K562 (cell line): ENCODE results near the gene SLC30A10. TPM values are rescaled to one million over a fixed set of nuclear protein-coding genes. Genes with fewer than 3 reads are reported as not detected.

ENCODE experiments used
- ATAC-seq: fragments of 200-7000 bp; cut with Tn5 transposase; 3 replicates; pipeline ENCODE4 v1.9.1; 2020; ENCODE audit warnings: moderate library complexity
- BruUV-seq: library from RNA; stranded (reverse); fragments of 400-500 nt; replicated peaks from 2 replicates; lab custom pipeline; 2021; lab: Mats Ljungman, UMichigan
- CTCF ChIA-PET: fragments of 300-600 bp; formaldehyde crosslinking; extraction: SDS; loops from one replicate; lab custom pipeline; 2021; ENCODE audit warnings: low intra/inter-chr PET ratio; lab: Yijun Ruan, JAX
- POLR2A ChIA-PET: fragments of 300-600, 350-650 bp; sonication (Branson Sonifier 250); formaldehyde crosslinking; extraction: SDS; loops from one replicate; lab custom pipeline; 2021; ENCODE audit warnings: antibody characterized with exemption, inconsistent platforms; lab: Yijun Ruan, JAX
- DNase-seq, 4 experiments: peaks; one replicate each; pipeline versions ENCODE4 v3.0.0 to v3.0.0-alpha.2; 2011 to 2018; ENCODE audit warnings: low spot score in 3 of 4, mixed read lengths in 3 of 4; ENCODE audit errors: extremely low read depth in 1 of 4
- FAIRE-seq: peaks from 2 replicates; lab custom pipeline; 2011; peaks lifted over from hg19 to GRCh38; lab: Jason Lieb, UNC
- H2AFZ ChIP-seq: 2 replicates; pipeline ENCODE4 v1.6.0; 2011; ENCODE audit warnings: low read depth, low read length, control low read depth, inconsistent platforms
- H3K27ac ChIP-seq: fragments of 200-600 bp; 3 replicates; pipeline ENCODE4 v1.8.0; 2011; ENCODE audit warnings: low read depth, mild to moderate bottlenecking, control low read depth, inconsistent platforms, low read length, moderate library complexity, mixed read lengths; ENCODE audit errors: extremely low read depth
- H3K27me3 ChIP-seq, 2 experiments: fragments of 300-600 bp in 1 of 2; 2 replicates in 1 of 2; 3 replicates in 1 of 2; pipeline versions ENCODE4 v1.6.0 to v1.8.0; 2011; ENCODE audit warnings: inconsistent platforms in 2 of 2, low read length in 2 of 2, mild to moderate bottlenecking in 1 of 2, mixed read lengths in 1 of 2, moderate library complexity in 1 of 2; ENCODE audit not compliant: control insufficient read depth in 2 of 2, insufficient read depth in 2 of 2
- H3K36me3 ChIP-seq: fragments of 300-600 bp; 3 replicates; pipeline ENCODE4 v1.8.0; 2011; ENCODE audit warnings: mild to moderate bottlenecking, low read length, inconsistent platforms; ENCODE audit not compliant: control insufficient read depth, insufficient read depth
- H3K4me1 ChIP-seq, 2 experiments: fragments of 200-600 bp in 1 of 2; replicated peaks in 1 of 2; 2 replicates in 1 of 2; 3 replicates in 1 of 2; pipeline versions ENCODE4 v1.5.1 to v1.8.0; 2011; ENCODE audit warnings: inconsistent platforms in 2 of 2, low read length in 2 of 2, mild to moderate bottlenecking in 1 of 2, mixed read lengths in 1 of 2, moderate library complexity in 1 of 2; ENCODE audit not compliant: control insufficient read depth in 2 of 2, insufficient read depth in 2 of 2
- H3K4me2 ChIP-seq: 2 replicates; pipeline ENCODE4 v1.6.1; 2011; ENCODE audit warnings: low read length, control low read depth, inconsistent platforms, mixed read lengths; ENCODE audit not compliant: insufficient read depth
- H3K4me3 ChIP-seq: fragments of 200-600 bp; sonication (generic), shearing (Covaris generic); 2 replicates; pipeline ENCODE4 v1.5.1; 2016; ENCODE audit warnings: control low read depth, inconsistent platforms
- H3K79me2 ChIP-seq: fragments of 200-600 bp; 3 replicates; pipeline ENCODE4 v1.8.0; 2011; ENCODE audit warnings: low read length, inconsistent platforms; ENCODE audit not compliant: control insufficient read depth, insufficient read depth
- H3K9ac ChIP-seq, 2 experiments: 2 replicates each; pipeline versions ENCODE4 v1.6.0 to v1.6.1; 2011; ENCODE audit warnings: low read depth in 2 of 2, low read length in 2 of 2, control low read depth in 1 of 2, inconsistent platforms in 1 of 2, mild to moderate bottlenecking in 1 of 2, mixed read lengths in 1 of 2; ENCODE audit not compliant: insufficient read depth in 1 of 2
- H3K9me1 ChIP-seq: one replicate; pipeline ENCODE4 v1.6.0; 2011; ENCODE audit warnings: inconsistent platforms, mild to moderate bottlenecking, low read length, moderate library complexity; ENCODE audit not compliant: control insufficient read depth, insufficient read depth
- H3K9me3 ChIP-seq: replicated peaks from 2 replicates; pipeline ENCODE4 v1.5.1; 2011; ENCODE audit warnings: low read depth, low read length, inconsistent platforms; ENCODE audit not compliant: control insufficient read depth, insufficient read depth
- H4K20me1 ChIP-seq: replicated peaks from 2 replicates; pipeline ENCODE4 v1.6.1; 2011; ENCODE audit warnings: low read length, inconsistent platforms, mixed read lengths; ENCODE audit not compliant: control insufficient read depth, insufficient read depth
- ARID1B ChIP-seq: fragments of 450-650 bp; IDR thresholded peaks from 2 replicates; pipeline ENCODE4 v1.6.1; 2016; ENCODE audit warnings: antibody characterized with exemption, mild to moderate bottlenecking, inconsistent platforms
- JUN ChIP-seq, 2 experiments: sonication (generic) in 1 of 2; formaldehyde crosslinking in 1 of 2; IDR thresholded peaks; 2 replicates each; pipeline versions ENCODE4 v1.6.1 to v1.8.0; 2012 to 2022; ENCODE audit warnings: borderline replicate concordance in 2 of 2, mild to moderate bottlenecking in 2 of 2, improper control_type of control experiment in 1 of 2, low read depth in 1 of 2, low read length in 1 of 2, missing genetic modification reagents in 1 of 2
- JUND ChIP-seq, 2 experiments: IDR thresholded peaks; 2 replicates in 1 of 2; 3 replicates in 1 of 2; pipeline ENCODE4 v1.6.1; 2011; ENCODE audit warnings: borderline replicate concordance in 2 of 2, low read depth in 2 of 2, low read length in 2 of 2, improper control_type of control experiment in 1 of 2, missing biosample characterization in 1 of 2, missing genetic modification characterization in 1 of 2, missing genetic modification reagents in 1 of 2
- MEIS2 ChIP-seq: fragments of 450-650 bp; IDR thresholded peaks from 2 replicates; pipeline ENCODE4 v1.6.1; 2014; ENCODE audit warnings: mild to moderate bottlenecking; ENCODE audit not compliant: partially characterized antibody
- PBX2 ChIP-seq, 2 experiments: IDR thresholded peaks in 1 of 2; conservative IDR thresholded peaks in 1 of 2; 2 replicates each; pipeline ENCODE4 v1.6.1; 2016; ENCODE audit warnings: low read depth in 2 of 2, mild to moderate bottlenecking in 1 of 2, missing compliant biosample characterization in 1 of 2, missing genetic modification characterization in 1 of 2, moderate library complexity in 1 of 2
- TAL1 ChIP-seq: fragments of 450-650 bp; IDR thresholded peaks from 2 replicates; pipeline ENCODE4 v1.6.1; 2016; ENCODE audit warnings: mild to moderate bottlenecking
- TCF3 ChIP-seq: sonication (generic); formaldehyde crosslinking; IDR thresholded peaks from 2 replicates; pipeline ENCODE4 v1.4.0; 2020; ENCODE audit warnings: mild to moderate bottlenecking, missing genetic modification reagents
- TEAD2 ChIP-seq: fragments of 450-650 bp; IDR thresholded peaks from 2 replicates; pipeline ENCODE4 v1.6.1; 2016; ENCODE audit warnings: missing genetic modification characterization, control low read depth, missing compliant biosample characterization
- YY1 ChIP-seq, 3 experiments: IDR thresholded peaks; 2 replicates each; pipeline ENCODE4 v1.6.1; 2011; ENCODE audit warnings: low read length in 2 of 3, mild to moderate bottlenecking in 2 of 3, moderate library complexity in 2 of 3, borderline replicate concordance in 1 of 3, control low read depth in 1 of 3, low read depth in 1 of 3; ENCODE audit not compliant: insufficient read depth in 3 of 3, insufficient replicate concordance in 2 of 3, control insufficient read depth in 1 of 3, insufficient read length in 1 of 3; ENCODE audit errors: extremely low read depth in 1 of 3
- ZNF436 ChIP-seq: fragments of 250-450, 450-650 bp; sonication (Bioruptor Pico); formaldehyde crosslinking; IDR thresholded peaks from 2 replicates; pipeline ENCODE4 v1.7.0; 2020; ENCODE audit warnings: mild to moderate bottlenecking
- in situ Hi-C: fragments of 300-500 bp; cut with MboI; formaldehyde crosslinking; loops from 4 replicates; pipeline ENCODE4 v1.15.0; 2018; ENCODE audit warnings: inconsistent platforms, mixed read lengths
- intact Hi-C: fragments of 100-400 bp; cut with micrococcal nuclease; formaldehyde crosslinking; loops from 2 replicates; pipeline ENCODE4 v1.14.2; 2022
- polyA plus RNA-seq, 8 experiments: library from polyadenylated mRNA; depleted of rRNA in 4 of 8; stranded (reverse) in 5 of 8; unstranded in 3 of 8; fragments of >200 nt; fragmentation: Nextera tagmentation in 2 of 8; fragmentation: Illumina TruSeq in 1 of 8; extraction: Ambion mirVana in 2 of 8; extraction: Trizol in 1 of 8; gene quantifications; 2 replicates each; pipeline versions ENCODE4 v1.2.1 to v1.2.3, GENCODE V29; 2011 to 2014; ENCODE audit warnings: inconsistent platforms in 1 of 8, missing spikeins in 1 of 8
- total RNA-seq, 7 experiments: library from RNA; depleted of rRNA in 6 of 7; stranded (reverse); fragments of >200 nt in 6 of 7; fragmentation: Illumina TruSeq in 2 of 7; extraction: Trizol in 2 of 7; gene quantifications; 2 replicates each; pipeline versions ENCODE4 v1.2.1 to v1.2.3, GENCODE V29; 2011 to 2021; ENCODE audit warnings: low replicate concordance in 1 of 7
- TF ChIP-seq, protein P1 (sequence below): fragments of 450-650 bp; IDR thresholded peaks from 2 replicates; pipeline ENCODE4 v1.6.1; 2017; ENCODE audit warnings: antibody characterized with exemption

SLC30A10 gene
- total and polyA plus RNA-seq, 9 of the 15 experiments (the other 6 are each of a cell fraction or from before 2014, with no cell fraction given), result 2.6 to 11.3 (median 7.1) TPM

DNA sequence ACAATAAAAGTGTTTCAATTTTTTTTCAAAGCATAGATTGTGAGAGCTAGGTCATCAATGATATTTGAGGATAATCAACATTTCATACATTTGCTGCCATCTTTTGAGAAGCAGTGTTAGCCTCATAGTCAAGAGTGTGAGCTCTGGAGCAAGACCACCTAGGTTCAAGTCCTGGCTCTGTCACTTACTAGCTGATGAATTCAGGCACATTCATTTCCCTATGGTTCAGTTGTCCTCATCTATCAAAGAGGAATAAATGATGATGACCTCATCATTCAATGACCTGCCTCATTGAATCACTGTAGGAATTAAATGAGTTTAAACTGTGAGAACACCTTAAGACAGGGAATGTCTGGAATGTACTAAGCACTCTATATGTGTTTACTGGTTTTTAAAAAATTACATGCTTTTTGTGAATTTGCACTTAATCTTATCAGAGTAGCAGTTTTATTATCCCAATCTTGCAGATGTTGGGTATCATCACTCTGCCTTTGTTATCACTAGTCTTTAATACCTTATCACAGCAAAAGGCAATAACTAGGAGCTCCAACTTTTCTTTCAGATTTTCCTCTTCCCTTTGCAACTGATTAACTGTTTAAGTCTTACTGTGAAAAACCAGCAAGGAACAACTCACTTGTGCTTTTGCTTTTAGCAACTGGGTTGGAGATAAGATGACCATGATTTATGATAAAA lies 47.4 kb downstream of the SLC30A10 start:
- ATAC-seq (peak; percentile 11), FAIRE-seq (no peak), DNase-seq (peak in 1 of 4 experiments; percentile 33)
- Histone ChIP-seq H3K4me1 (peaks cover 3 to 29% of the 10 kb centered on the region in 2 experiments; a peak in 3 of 5 replicates), H3K9me1 (no peaks in the 10 kb centered on the region), H4K20me1 (no peaks in the 10 kb centered on the region), H3K79me2 (no peaks in the 10 kb centered on the region), H3K9ac (peak overlapping the region in 1 of 2 experiments; percentile 59; a peak in 2 of 4 replicates), H3K4me2 (peak overlapping the region; percentile 26), H3K4me3 (no peak overlapping the region), H3K27me3 (no peaks in the 10 kb centered on the region), H2AFZ (peak overlapping the region; percentile 87), H3K27ac (peak overlapping the region; percentile 44; the same call in 2 of the 3 replicates), H3K9me3 (no peaks in the 10 kb centered on the region), H3K36me3 (no peaks in the 10 kb centered on the region)
- no TSS peak for BruUV-seq
- in situ Hi-C loops (no loop called here), intact Hi-C loops (loop anchor here (2.0 kb wide), 1 partner anchor 46 kb away; no protein-coding TSS in a partner anchor)
- ChIA-PET POLR2A (interaction anchor here (0.6 to 2.1 kb wide), 5 partner anchors 9 to 535 kb away, joined by 3 to 8 read pairs (median 3); no protein-coding TSS in a partner anchor), CTCF (no interaction called here)
- TF ChIP-seq ARID1B (peak; percentile 34; the same call in 1 of the 2 replicates), TEAD2 (tag) (peak; percentile 51; the same call in 1 of the 2 replicates), TCF3 (no peak), PBX2 (CRISPR knock-in tag; IDR thresholded peaks at IDR 0.05; ENCODE audit: low read depth) (no peak), PBX2 (tag; conservative IDR thresholded peaks at IDR 0.05; ENCODE audit: low read depth) (peak; percentile 31; the same call in 1 of the 2 replicates), MEIS2 (peak; percentile 59), JUND (IDR thresholded peaks at IDR 0.05; ENCODE audit: borderline replicate concordance, low read depth, low read length) (peak; percentile 36; the same call in 1 of the 2 replicates), JUND (tag; IDR thresholded peaks at IDR 0.05; ENCODE audit: borderline replicate concordance, low read depth, low read length) (peak; percentile 86; the same call in 2 of the 3 replicates), YY1 (IDR thresholded peaks at IDR 0.05; ENCODE audit: borderline replicate concordance in 1 of 3, control insufficient read depth in 1 of 3, extremely low read depth in 1 of 3, insufficient read depth in 3 of 3, insufficient read length in 1 of 3, insufficient replicate concordance in 2 of 3, low read depth in 1 of 3, low read length in 2 of 3) (peak in 1 of 3 experiments; percentile 17), TAL1 (0 out of 2 replicates have a peak, but pooled peaks have one; percentile 6), ZNF436 (CRISPR knock-in tag) (0 out of 2 replicates have a peak, but pooled peaks have one; percentile 20), JUN (IDR thresholded peaks at IDR 0.05; ENCODE audit: borderline replicate concordance, low read depth, low read length) (0 out of 2 replicates have a peak, but pooled peaks have one; percentile 22), JUN (CRISPR knock-in tag; IDR thresholded peaks at IDR 0.05; ENCODE audit: borderline replicate concordance) (no peak)
- TF ChIP-seq, protein P1, sequence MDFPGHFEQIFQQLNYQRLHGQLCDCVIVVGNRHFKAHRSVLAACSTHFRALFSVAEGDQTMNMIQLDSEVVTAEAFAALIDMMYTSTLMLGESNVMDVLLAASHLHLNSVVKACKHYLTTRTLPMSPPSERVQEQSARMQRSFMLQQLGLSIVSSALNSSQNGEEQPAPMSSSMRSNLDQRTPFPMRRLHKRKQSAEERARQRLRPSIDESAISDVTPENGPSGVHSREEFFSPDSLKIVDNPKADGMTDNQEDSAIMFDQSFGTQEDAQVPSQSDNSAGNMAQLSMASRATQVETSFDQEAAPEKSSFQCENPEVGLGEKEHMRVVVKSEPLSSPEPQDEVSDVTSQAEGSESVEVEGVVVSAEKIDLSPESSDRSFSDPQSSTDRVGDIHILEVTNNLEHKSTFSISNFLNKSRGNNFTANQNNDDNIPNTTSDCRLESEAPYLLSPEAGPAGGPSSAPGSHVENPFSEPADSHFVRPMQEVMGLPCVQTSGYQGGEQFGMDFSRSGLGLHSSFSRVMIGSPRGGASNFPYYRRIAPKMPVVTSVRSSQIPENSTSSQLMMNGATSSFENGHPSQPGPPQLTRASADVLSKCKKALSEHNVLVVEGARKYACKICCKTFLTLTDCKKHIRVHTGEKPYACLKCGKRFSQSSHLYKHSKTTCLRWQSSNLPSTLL, result no peak
